Hippocampal formation (tissue), 2 donors: ENCODE results near the gene STK17B.

ENCODE experiments used
- DNase-seq, 2 donors: peaks; one replicate each; lab custom pipeline; 2025; lab: John Stamatoyannopoulos, UW

The STK17B gene

GRCh38 chr2:196183528-196184231 is 12.3 kb upstream of the STK17B start:
- no peak for DNase-seq

- DNase-seq = no peak
Observed at GRCh38 chr2:196183172-196183473, 11.7 kb upstream of the STK17B start.

GRCh38 chr2:196182439-196183171 is 11.2 kb upstream of the STK17B start:
- DNase-seq = no peak

- no peak for DNase-seq
Observed at GRCh38 chr2:196181484-196181883, 10.1 kb upstream of the STK17B start.

- DNase-seq = no peak
Observed at GRCh38 chr2:196177124-196177523, 5.7 kb upstream of the STK17B start.

- DNase-seq = no peak
Observed at GRCh38 chr2:196176142-196176738, 4.9 kb upstream of the STK17B start.

- DNase-seq = no peak
Observed at GRCh38 chr2:196174404-196174803, 3.0 kb upstream of the STK17B start.

- DNase-seq = no peak
Observed at GRCh38 chr2:196173505-196173904, 2.1 kb upstream of the STK17B start.

- DNase-seq = no peak
Observed at GRCh38 chr2:196172951-196173350, 1.6 kb upstream of the STK17B start.

- no peak for DNase-seq
Observed at GRCh38 chr2:196171946-196172345, 568 bp upstream of the STK17B start.

- no peak for DNase-seq
Observed at GRCh38 chr2:196170606-196171247, 651 bp downstream of the STK17B start.

- DNase-seq = no peak
Observed at GRCh38 chr2:196170213-196170605, 1.2 kb downstream of the STK17B start.

- no peak for DNase-seq
Observed at GRCh38 chr2:196169516-196169915, 1.9 kb downstream of the STK17B start.

- DNase-seq = no peak
Observed at GRCh38 chr2:196168181-196168580, 3.2 kb downstream of the STK17B start.

- DNase-seq = no peak
Observed at GRCh38 chr2:196167666-196168065, 3.7 kb downstream of the STK17B start.

GRCh38 chr2:196166876-196167275 is 4.5 kb downstream of the STK17B start:
- DNase-seq = no peak

GRCh38 chr2:196165016-196165415 is 6.4 kb downstream of the STK17B start:
- DNase-seq = no peak

- no peak for DNase-seq
Observed at GRCh38 chr2:196163285-196163684, 8.1 kb downstream of the STK17B start.

- no peak for DNase-seq
Observed at GRCh38 chr2:196162586-196163175, 8.7 kb downstream of the STK17B start.

GRCh38 chr2:196160946-196161345 is 10.4 kb downstream of the STK17B start:
- DNase-seq = no peak

- no peak for DNase-seq
Observed at GRCh38 chr2:196160101-196160500, 11.3 kb downstream of the STK17B start.

- no peak for DNase-seq
Observed at GRCh38 chr2:196159221-196159892, 12.0 kb downstream of the STK17B start.
